Activated gamma-delta T cell (primary cell): ENCODE measurements around the gene FOXD2.
"Not testable (repeated sequence)": the region's sequence is repeated elsewhere in the genome, so short reads cannot be mapped to it uniquely, and the experiment has no call there.

Source experiments
- DNase-seq: peaks from one replicate; lab custom pipeline; 2025; lab: John Stamatoyannopoulos, UW

The FOXD2 gene

DNA sequence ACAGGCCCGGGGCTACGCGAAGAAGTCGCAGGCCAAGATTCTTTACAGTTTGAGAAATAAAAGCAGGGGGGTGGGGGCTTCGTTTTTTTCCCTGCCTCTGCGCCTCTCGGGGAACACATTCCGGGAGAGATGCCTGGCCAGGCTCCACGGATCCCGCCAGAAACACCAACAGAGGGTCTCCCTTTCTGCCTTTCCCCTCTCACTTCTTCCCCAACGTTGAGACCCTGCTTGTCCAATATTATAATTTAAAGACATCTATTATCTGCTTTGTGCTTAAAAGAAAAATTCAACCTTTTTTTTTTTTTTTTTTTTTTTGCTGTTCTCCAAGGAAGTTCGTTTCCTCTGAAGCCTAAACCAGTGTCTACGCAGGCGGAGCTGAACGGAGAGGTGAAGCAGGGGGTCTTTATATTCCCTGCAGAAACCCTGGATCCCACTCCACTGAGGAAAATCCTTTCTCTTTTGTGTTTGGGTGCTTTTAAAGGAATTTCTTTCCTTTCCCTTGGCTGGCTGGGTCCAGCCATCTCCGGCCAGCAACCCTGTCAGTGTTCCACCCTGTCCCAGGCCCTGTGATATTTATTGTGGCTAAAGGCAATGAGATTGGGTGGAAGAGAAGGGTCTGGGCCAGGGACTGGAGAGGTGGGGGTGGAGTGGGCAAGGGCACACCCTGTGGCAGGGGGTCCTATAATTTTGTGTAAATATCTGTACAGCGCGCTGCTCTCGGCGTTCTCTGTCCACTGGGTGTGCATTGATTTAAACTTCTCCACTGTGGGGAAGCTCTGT, 2.2 kb downstream of the FOXD2 start:
- DNase-seq, result no peak

DNA sequence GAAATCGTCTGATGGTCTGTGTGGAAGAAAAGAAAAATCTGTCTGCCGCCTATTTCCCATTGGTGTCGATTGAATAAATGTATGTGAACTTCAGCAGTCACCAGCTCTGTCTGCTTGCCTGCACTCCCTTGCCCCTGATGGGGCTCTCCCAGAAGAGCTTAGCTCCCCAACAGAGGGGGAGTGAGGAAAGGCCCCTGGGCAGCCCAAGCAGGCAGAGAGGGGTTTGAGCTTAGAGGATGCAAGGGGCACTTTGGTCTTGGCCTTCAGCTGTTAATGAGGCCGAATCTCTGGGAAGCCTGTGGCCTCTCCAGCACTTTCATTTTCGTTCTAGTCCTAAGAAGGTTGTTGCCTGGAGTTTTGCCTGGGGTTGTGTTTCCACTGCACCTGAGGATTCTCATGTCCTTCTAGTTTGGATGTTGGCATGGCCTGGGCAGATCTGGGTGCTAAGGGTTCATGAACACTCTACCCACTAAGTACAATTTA, 2.8 kb downstream of the FOXD2 start:
- DNase-seq, result no peak

- no peak for DNase-seq
These were observed 3.7 kb downstream of the FOXD2 start for GRCh38 chr1:47441450-47442106.

DNA sequence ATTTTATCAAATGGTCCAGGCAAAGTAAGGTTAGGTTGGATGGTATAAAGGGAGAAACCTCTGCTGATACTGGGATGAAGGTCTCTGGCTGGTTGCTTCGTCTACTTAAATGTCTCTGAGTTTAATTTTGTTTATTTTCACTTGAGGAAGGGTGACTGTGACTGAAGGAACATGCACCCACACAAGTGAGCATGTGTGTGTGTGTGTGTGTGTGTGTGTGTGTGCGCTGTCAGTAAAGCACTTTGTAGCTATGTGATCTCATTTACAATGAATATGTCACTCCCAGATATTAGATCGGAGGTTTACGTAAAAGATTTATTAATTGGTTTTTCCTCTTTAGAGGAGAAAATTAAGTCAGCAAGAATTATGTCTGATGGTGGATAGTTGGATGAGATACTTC, 4.4 kb downstream of the FOXD2 start:
- no peak for DNase-seq

DNA sequence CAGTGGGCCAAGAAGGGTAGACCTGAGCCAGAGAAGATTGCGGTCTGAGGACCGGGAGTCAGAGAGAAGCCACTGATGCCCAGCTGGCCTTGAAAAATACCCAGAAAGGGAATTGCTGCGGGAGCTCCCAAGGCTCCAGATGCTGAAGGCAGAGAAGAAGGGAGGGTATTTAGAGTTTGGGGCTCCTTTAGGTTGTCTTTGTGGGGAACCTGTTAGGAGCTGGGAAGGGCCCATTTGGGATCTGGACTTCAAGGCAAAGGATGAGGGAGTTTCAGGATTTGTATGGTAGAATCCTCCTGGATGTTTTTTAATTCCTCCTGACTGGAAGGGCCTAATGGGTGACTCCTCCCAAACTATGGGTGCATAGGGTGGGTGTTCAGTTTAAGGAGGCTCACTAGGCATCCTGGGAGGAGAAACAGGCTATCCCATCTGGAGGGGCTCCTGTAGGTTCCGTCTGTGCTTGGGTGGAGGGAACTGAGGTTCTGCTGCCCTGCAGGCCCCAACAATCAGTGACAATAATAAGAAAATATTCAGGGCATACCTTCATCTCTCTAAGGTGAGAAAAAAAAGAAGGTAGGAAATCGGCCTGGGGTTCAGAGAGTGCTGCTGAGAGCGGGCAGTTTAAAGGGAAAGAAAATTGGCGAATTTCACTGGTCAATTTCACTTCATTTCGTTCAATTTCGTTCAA, 5.1 kb downstream of the FOXD2 start:
- no peak for DNase-seq

GRCh38 chr1:47443530-47444296, 5.9 kb downstream of the FOXD2 start:
- DNase-seq, result no peak

DNA sequence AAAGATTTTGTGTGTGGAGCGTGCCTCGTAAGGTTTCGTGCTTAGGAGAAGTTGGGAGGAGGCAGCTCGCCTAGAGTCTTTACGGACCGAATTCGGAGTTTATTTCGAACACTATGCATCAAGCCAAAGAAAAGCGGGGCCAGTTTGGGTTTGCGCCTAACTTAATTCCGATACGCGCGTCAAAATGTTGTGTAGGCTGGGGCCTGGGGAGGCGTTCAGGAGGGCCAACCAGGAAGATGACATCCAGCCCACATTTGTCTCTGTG, 6.4 kb downstream of the FOXD2 start:
- DNase-seq, result no peak

DNA sequence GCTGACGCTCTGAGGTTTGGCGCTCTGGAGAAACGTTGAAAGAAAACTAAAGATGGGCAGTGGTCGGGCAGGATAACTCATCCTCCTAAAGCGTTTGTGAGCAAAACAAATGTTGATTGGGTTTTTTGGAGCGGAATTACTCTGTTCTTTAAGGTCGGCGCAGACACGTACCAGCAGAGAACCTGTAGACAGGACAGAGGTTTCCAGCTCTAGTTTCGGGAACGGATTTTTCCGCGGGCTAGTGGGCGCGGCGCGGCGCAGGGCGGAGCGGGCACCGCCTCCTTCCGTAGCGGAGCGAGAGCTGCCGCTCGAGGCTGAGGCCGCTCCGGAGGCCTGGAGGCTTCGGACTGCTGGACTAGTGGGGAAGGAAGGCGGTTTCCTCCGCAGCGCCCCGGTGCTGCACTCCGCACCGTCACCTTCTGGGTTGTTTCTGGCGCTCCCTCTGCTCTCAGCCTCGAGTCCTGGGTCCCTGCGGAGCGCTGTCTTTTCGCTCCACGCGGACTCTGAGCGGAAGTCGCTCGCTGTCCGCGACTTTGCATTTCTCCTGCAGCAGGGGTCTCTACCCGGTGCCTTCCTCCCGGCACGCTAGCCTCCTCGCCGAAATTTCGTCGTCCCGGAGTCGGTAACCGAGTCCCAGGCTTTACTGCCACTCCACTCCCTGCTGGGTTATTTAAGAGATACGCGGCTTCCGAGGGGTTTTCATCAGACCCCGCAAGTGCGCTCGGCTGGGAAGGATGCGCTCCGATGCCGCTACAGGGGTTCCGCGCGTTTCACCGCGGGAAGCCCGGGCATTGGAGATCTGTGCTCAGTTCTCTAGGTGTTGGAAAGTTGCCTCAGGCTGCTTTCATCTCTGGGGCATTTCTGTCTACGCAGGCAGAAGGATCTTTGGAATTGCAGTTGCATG, 7.0 kb downstream of the FOXD2 start:
- DNase-seq, result no peak

- DNase-seq, result no peak
These were observed 8.1 kb downstream of the FOXD2 start for GRCh38 chr1:47445823-47446550.

- no peak for DNase-seq
These were observed 10.8 kb downstream of the FOXD2 start for GRCh38 chr1:47448462-47449222.

DNA sequence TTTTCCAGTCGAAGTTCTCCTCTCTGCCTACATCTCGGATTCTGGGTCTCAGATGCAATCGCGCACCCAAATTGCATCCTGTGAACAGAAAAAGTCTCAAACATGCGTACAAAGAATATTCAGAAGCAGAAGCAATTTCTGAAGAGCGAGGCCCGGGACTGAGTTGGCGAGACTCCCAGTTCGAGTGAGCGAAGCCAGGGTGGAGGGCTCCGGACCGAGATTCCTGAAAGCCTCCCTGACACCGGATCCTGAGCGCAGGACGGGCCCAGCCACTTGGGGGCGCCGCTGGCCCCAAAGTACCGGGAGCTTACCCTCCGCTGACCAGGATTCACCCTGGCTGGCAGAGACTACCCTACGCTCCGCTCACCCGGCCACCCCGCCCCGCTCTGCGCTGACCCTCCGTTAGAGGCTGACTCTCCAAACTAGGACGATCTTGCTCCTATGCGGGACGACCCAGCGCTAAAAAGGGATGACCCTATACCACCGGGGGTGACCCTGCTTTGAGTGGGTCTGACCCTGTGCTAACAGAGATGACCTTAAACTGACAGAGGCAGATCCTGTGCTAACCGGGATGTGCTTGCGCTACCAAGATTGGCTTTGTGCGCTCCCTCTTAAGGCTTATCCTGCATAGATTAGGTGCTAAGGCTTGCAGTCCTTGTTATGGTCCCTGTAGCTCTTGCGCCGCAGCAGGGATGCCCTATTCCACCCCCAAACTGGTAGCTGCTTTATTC, 12.1 kb downstream of the FOXD2 start:
- no peak for DNase-seq

GRCh38 chr1:47450606-47451005, 12.8 kb downstream of the FOXD2 start:
- no peak for DNase-seq

DNA sequence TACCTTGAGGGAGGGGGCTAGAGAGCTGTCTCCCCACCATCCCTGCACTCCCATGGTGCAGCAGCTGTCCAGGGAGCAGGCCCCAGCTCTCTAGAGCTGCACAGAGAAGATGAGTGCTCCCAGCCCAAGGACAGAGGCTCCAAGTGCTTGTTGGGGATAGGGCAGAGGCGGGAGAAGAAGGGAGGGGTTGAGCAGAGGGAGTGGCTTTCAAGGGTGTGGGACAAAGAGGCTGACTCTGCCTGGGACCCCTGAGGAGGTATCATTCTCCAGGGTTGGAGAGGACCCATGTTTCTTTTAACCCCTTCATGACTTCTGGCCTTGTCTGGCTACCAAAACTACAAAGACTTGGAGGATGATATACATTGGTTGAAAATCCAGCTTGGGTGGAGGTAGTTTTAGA, 14.6 kb downstream of the FOXD2 start:
- DNase-seq, result no peak

DNA sequence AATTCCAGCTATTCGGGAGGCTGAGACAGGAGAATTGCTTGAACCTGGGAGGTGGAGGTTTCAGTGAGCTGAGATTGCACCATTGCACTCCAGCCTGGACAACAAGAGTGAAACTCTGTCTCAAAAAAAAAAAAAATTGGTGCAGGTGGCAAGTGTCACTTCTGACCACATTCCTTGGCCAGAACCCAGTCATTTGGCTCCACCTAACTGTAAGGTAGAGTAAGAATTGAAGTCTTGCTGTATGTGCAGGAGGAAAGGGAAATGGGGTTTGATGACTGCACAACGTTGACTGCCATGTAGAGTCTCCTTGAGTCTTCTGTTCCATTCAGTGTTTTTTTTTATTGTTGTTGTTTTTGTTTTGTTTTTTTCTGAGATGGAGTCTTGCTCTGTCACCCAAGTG, 16.1 kb downstream of the FOXD2 start:
- not testable (repeated sequence) for DNase-seq

- no peak for DNase-seq
These were observed 18.4 kb downstream of the FOXD2 start for GRCh38 chr1:47456250-47456649.

DNA sequence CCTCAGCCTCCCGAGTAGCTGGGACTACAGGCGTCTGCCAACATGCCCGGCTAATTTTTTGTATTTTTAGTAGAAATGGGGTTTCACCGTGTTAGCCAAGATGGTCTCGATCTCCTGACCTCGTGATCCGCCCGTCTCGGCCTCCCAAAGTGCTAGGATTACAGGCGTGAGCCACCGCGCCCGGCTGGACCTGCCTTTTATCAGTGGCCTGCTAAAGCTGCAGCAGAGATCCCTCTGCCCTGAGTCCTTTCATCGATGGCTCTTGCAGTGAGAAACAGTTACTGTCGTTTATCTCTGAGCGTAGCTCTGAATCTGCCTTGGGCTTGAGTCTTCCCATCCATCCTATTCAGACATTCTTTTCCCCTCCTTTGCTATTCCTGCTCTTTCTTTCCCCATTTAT, 19.7 kb downstream of the FOXD2 start:
- DNase-seq, result not testable (repeated sequence)

DNA sequence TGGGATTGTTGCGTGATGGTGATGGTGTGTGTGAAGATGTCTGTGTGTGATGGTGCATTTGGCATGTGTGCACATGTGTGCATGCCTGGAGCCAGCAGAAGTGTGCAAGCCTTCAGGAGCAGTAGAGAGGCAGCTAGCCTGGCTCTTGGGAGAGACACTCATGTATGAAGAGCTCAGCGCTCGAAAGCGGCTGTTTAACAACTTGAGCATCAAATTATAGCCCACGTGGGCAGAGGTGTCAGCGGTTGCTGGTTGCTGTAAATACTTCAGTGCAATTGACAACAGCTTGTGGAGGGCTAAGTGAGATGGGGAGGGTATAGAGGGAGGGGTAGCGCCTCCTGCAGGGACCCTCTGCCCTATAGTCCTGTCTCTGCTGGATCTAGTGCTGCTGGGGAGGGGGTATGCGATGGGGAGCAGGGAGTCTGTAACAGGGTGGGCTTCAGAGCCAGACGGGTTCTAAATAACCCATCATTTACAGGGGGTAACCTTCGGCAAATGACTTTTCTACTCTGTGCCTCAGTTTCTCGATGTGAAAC, 21.5 kb downstream of the FOXD2 start:
- no peak for DNase-seq

DNA sequence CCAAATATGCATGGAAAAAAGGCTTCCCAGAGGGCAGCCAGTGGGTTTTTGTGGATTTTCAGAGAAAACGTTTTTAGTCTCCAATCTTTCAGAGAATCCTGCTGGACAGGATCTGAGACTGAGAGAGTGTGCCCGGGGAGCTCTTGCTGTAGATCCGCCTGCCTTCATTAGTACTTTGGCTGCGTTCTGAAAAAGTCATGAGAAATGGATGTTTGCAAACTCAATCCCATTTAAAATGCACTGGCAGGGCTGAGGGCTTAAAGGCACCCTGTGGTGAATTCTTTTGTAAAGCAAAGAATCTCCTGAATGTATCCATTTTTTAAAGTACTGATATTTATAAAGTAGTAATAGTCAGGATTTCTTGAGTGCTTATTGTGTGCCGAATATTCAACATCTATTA, 22.2 kb downstream of the FOXD2 start:
- DNase-seq, result no peak

- DNase-seq, result no peak
These were observed 22.6 kb downstream of the FOXD2 start for GRCh38 chr1:47460456-47460855.
